Measurements from ENCODE around the gene HOMER2.
"Not testable (repeated sequence)": the region's sequence is repeated elsewhere in the genome, so short reads cannot be mapped to it uniquely, and the experiment has no call there.

HOMER2 gene

GRCh38 chr15:82952158-82953081 lies at the start of gene HOMER2:
TSS of gene HOMER2 (minus strand) at chr15:82952720. CDS start at chr15:82952535, 185 bp downstream.
- H3K4me3 ChIP-seq (ENCODE audit: low read length), result peak within 1 kb of the TSS; percentile 63
- TF ChIP-seq CTCF (IDR thresholded peaks at IDR 0.05; ENCODE audit: insufficient read depth, low read depth, low read length, missing control alignments), result no peak
- peak; percentile 27 for DNase-seq (ENCODE audit: low read depth)

- DNase-seq (ENCODE audit: low read depth); H3K4me3 ChIP-seq (ENCODE audit: low read length): not testable (repeated sequence)
Observed at GRCh38 chr15:83000672-83001031, 48.1 kb upstream of the HOMER2 start.

- peak; percentile 72 for DNase-seq (ENCODE audit: low read depth)
- H3K4me3 ChIP-seq (ENCODE audit: low read length), result no peak overlapping the region
Observed at GRCh38 chr15:82999905-83000671, 47.6 kb upstream of the HOMER2 start.

GRCh38 chr15:82999426-82999825 lies 46.9 kb upstream of the HOMER2 start:
- TF ChIP-seq CTCF (IDR thresholded peaks at IDR 0.05; ENCODE audit: insufficient read depth, low read depth, low read length, missing control alignments), result no peak
- no peak for DNase-seq (ENCODE audit: low read depth)
- H3K4me3 ChIP-seq (ENCODE audit: low read length), result no peak overlapping the region

More at GRCh38 chr15:82999905-83000671, 47.6 kb upstream of the HOMER2 start:
- peak; percentile 58 for TF ChIP-seq CTCF (IDR thresholded peaks at IDR 0.05; ENCODE audit: insufficient read depth, low read depth, low read length, missing control alignments)

- no peak for TF ChIP-seq CTCF (IDR thresholded peaks at IDR 0.05; ENCODE audit: insufficient read depth, low read depth, low read length, missing control alignments)
- peak; percentile 34 for DNase-seq (ENCODE audit: low read depth)
- no peak overlapping the region for H3K4me3 ChIP-seq (ENCODE audit: low read length)
Observed at GRCh38 chr15:82995938-82996337, 43.4 kb upstream of the HOMER2 start.

- TF ChIP-seq CTCF (IDR thresholded peaks at IDR 0.05; ENCODE audit: insufficient read depth, low read depth, low read length, missing control alignments), result no peak
- DNase-seq (ENCODE audit: low read depth), result no peak
- no peak overlapping the region for H3K4me3 ChIP-seq (ENCODE audit: low read length)
Observed at GRCh38 chr15:82995076-82995475, 42.6 kb upstream of the HOMER2 start.

GRCh38 chr15:82993144-82993543 lies 40.6 kb upstream of the HOMER2 start:
- H3K4me3 ChIP-seq (ENCODE audit: low read length), result no peak overlapping the region
- TF ChIP-seq CTCF (IDR thresholded peaks at IDR 0.05; ENCODE audit: insufficient read depth, low read depth, low read length, missing control alignments), result no peak
- no peak for DNase-seq (ENCODE audit: low read depth)

Measured in epithelial cell of esophagus (primary cell).